Activated T-helper 17 cell treated with anti-CD3 and anti-CD28 coated beads, Interleukin-2, amount 50 U/mL, for 72 hours (primary cell): ENCODE results near the gene SORBS1. TPM values are rescaled to one million over a fixed set of nuclear protein-coding genes. Genes with fewer than 3 reads are reported as not detected.

Experiments
- ATAC-seq: fragments of 150-1000 bp; cut with Tn5 transposase; replicated peaks from 2 replicates; pipeline ENCODE4 v1.10.0; 2021; ENCODE audit warnings: mild to moderate bottlenecking, moderate library complexity
- H3K27ac Mint-ChIP-seq: one replicate; pipeline ENCODE4 v1.8.0; 2022; ENCODE audit warnings: mixed read lengths
- H3K27me3 Mint-ChIP-seq: one replicate; pipeline ENCODE4 v1.8.0; 2022; ENCODE audit warnings: mixed read lengths
- H3K36me3 Mint-ChIP-seq: one replicate; pipeline ENCODE4 v1.8.0; 2022; ENCODE audit warnings: low read depth, mild to moderate bottlenecking, mixed read lengths
- H3K4me1 Mint-ChIP-seq: one replicate; pipeline ENCODE4 v1.8.0; 2022; ENCODE audit warnings: mixed read lengths
- H3K4me3 Mint-ChIP-seq: one replicate; pipeline ENCODE4 v1.8.0; 2022; ENCODE audit warnings: mild to moderate bottlenecking, mixed read lengths
- H3K9me3 Mint-ChIP-seq: one replicate; pipeline ENCODE4 v1.8.0; 2022; ENCODE audit warnings: mixed read lengths
- total RNA-seq, 2 donors: library from RNA; stranded (reverse); gene quantifications; one replicate each; pipeline ENCODE4 v1.2.3, GENCODE V29; 2022

SORBS1 gene
- total RNA-seq, 2 donors from 2014 or later = 1.1 to 3.4 TPM

DNA sequence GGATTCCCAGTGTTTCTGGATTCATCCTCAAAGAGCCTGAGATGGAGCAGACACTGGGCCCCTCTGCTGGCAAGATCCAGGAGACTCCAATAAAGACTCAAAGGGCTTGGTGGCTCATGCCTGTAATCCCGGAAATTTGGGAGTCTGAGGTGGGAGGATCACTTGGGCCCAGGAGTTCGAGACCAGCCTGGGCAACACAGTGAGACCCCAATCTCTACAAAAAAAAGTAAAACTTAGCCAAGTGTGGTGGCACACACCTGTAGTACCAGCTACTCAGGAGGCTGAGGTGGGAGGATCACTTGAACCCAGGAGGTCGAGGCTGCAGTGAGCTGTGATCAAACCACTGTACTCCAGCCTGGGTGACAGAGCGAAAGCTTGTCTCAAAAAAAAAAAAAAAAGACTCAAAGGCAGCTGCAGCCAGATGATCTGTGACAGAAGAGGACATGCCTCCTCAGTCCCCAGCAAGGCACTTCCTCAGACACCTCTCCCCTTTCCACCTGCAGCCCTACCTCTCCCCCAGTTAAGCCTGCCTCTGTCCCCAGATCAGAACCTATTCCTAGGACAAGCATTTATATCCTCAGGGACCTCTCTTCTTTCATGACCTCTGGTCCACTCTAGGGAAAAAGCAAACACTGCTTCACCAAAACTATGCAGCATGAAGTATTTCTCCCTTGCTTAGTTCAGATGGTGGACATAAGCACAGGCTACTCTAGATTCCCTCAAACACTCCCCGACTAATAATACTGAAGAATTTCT is 298.2 kb downstream of the SORBS1 start:
- H3K36me3 Mint-ChIP-seq = no peaks in the 10 kb centered on the region
- no peak overlapping the region for H3K4me3 Mint-ChIP-seq
- no peak for ATAC-seq
- H3K9me3 Mint-ChIP-seq = no peaks in the 10 kb centered on the region
- H3K27ac Mint-ChIP-seq = no peak overlapping the region
- H3K27me3 Mint-ChIP-seq = no peaks in the 10 kb centered on the region
- no peaks in the 10 kb centered on the region for H3K4me1 Mint-ChIP-seq

- Mint-ChIP-seq H3K27ac (no peak overlapping the region), H3K4me1 (no peaks in the 10 kb centered on the region), H3K4me3 (no peak overlapping the region), H3K36me3 (no peaks in the 10 kb centered on the region), H3K9me3 (no peaks in the 10 kb centered on the region), H3K27me3 (no peaks in the 10 kb centered on the region)
- no peak for ATAC-seq
Measured at GRCh38 chr10:95261926-95262325, 299.2 kb downstream of the SORBS1 start.

Other genes with a start within 250 kb of the SORBS1 start
- gene ALDH18A1, start 95.3 kb upstream of the SORBS1 start, total RNA-seq = 10 to 100 TPM; 58.9 to 98.5 TPM
- gene TCTN3, start 132.6 kb upstream of the SORBS1 start, total RNA-seq = 10 to 100 TPM; 20.3 to 40.6 TPM
- gene ENTPD1, start 194.8 kb upstream of the SORBS1 start, total RNA-seq = 10 to 100 TPM in 1 of 2 donors, 1 to 10 TPM in 1; 4.5 to 36.3 TPM